ENCODE measurements around the gene PEX14. TPM values are rescaled to one million over a fixed set of nuclear protein-coding genes. Genes with fewer than 3 reads are reported as not detected.
A peak's percentile ranks its signal among the peaks of the same experiment; 100 is the strongest.

Gene PEX14
- total RNA-seq, 6 experiments from 2014 or later = 10.5 to 26.5 (median 16.5) TPM

DNA sequence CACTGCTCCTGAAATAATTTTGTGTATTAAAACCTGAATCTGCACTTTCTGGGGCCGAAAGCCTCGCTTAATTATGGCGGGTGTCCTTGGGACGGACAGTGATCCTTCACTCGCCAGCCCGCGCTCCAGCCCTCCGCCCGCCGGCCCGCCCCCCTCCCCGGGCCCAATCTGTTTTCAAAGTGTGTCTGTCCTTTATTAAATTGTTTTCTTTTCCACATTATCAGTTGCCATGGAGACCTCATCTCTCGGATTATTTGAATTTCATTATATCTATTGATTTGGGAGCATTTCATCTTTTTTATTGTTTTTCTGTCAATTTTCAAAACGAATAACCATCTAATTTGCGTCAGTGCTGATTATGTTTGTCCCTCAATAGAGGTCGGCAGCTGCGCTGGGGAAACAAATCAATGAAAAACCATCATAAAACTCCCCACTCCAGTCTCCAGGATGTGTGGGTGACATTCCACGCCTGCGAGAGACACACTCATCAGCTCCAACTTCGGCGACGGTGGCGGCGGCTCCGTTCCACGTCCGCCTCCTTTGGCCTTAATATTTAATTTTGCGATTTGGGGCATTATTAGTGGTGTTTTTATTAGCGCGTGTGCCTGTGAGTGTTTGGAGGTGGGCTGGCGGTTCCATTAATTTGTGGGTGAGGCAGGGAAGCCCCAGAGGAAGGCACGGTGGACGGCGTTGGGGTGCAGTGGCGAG is 197.7 kb downstream of the PEX14 start:
- Histone ChIP-seq H3K9me3 (no peaks in the 10 kb centered on the region), H3K4me3 (no peak overlapping the region), H3K4me1 (peaks cover 0 to 48% (median 17%) of the 10 kb centered on the region in 4 donors), H3K27me3 (no peaks in the 10 kb centered on the region), H3K36me3 (no peaks in the 10 kb centered on the region), H3K27ac (no peak overlapping the region)
- ATAC-seq (no peak), DNase-seq (no peak)
- TF ChIP-seq, protein P1, sequence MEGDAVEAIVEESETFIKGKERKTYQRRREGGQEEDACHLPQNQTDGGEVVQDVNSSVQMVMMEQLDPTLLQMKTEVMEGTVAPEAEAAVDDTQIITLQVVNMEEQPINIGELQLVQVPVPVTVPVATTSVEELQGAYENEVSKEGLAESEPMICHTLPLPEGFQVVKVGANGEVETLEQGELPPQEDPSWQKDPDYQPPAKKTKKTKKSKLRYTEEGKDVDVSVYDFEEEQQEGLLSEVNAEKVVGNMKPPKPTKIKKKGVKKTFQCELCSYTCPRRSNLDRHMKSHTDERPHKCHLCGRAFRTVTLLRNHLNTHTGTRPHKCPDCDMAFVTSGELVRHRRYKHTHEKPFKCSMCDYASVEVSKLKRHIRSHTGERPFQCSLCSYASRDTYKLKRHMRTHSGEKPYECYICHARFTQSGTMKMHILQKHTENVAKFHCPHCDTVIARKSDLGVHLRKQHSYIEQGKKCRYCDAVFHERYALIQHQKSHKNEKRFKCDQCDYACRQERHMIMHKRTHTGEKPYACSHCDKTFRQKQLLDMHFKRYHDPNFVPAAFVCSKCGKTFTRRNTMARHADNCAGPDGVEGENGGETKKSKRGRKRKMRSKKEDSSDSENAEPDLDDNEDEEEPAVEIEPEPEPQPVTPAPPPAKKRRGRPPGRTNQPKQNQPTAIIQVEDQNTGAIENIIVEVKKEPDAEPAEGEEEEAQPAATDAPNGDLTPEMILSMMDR (IDR thresholded peaks at IDR 0.05) = no peak
- no peak for TF ChIP-seq POLR2A (IDR thresholded peaks at IDR 0.05)
- 91% methylated on average over 34 of the region's 35 CpGs for WGBS (ENCODE audit: insufficient coverage, low coverage, low lambda C conversion rate, missing lambda C conversion rate)
- intact Hi-C loops (cut with DNase I) = no loop called here

DNA sequence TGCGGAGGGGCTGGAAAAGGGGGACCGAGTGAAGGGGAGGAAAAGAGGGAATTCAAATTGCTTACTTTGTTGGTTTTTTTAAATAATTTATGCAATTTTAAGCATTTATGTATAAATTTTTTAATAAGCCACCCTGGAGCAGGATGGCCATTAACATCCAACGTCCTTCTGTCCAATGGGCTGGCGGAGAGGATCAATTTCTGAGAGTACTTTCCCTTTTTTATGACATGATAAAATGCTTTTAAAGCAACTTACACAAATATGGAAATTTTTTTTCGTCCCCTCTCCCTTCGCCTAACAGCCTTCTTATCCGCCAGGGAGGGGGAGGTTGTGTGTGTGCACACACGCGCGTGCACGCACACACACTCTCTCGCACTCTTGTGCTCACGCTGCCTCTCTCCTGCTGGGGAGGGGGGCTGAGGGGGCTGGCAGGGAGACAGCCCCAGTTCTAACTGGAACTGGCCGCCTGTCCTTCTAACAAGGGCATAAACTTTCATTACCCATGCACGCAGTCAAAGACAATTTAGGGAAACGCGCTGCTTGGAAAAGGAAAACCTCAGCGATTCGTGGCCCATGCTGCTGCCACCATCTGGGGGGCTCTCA is 198.5 kb downstream of the PEX14 start:
- Histone ChIP-seq H3K4me3 (no peak overlapping the region), H3K4me1 (peaks cover 0 to 47% (median 18%) of the 10 kb centered on the region in 4 donors), H3K27me3 (no peaks in the 10 kb centered on the region), H3K27ac (no peak overlapping the region), H3K36me3 (no peaks in the 10 kb centered on the region), H3K9me3 (no peaks in the 10 kb centered on the region)
- DNase-seq (no peak), ATAC-seq (no peak)
- no peak for TF ChIP-seq POLR2A (IDR thresholded peaks at IDR 0.05)
- intact Hi-C loops (cut with DNase I) = no loop called here
- WGBS (ENCODE audit: insufficient coverage, low coverage, low lambda C conversion rate, missing lambda C conversion rate) = 91% methylated on average over 11 of the region's 19 CpGs

DNA sequence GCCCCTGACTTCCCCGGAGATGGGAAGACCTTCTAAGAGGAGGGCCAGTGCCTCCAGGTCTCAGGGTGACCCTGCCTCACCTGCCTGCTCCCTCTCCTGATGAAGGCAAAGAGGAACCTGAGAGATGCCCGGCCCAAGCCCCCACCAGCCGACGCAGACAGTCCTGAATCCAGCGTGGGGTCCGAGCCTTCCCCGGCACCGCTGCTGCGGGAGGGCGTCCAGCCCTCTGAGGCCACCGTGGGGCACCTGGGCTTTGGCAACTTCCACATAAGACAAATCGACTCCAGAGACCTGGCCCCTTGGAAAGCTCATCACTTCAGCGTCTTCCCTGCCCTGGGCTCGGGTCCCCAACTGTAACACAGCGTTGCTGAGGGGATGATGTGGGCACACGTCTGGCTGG is 199.5 kb downstream of the PEX14 start:
- no peak for TF ChIP-seq POLR2A (IDR thresholded peaks at IDR 0.05)
- TF ChIP-seq, protein P1 (IDR thresholded peaks at IDR 0.05) = no peak
- intact Hi-C loops (cut with DNase I) = no loop called here
- 75% methylated on average over 4 of the region's 16 CpGs for WGBS (ENCODE audit: insufficient coverage, low coverage, low lambda C conversion rate, missing lambda C conversion rate)
- Histone ChIP-seq H3K9me3 (no peaks in the 10 kb centered on the region), H3K27ac (no peak overlapping the region), H3K36me3 (no peaks in the 10 kb centered on the region), H3K4me3 (no peak overlapping the region), H3K27me3 (no peaks in the 10 kb centered on the region), H3K4me1 (peaks cover 0 to 37% (median 10%) of the 10 kb centered on the region in 4 donors)
- ATAC-seq (no peak), DNase-seq (no peak)

DNA sequence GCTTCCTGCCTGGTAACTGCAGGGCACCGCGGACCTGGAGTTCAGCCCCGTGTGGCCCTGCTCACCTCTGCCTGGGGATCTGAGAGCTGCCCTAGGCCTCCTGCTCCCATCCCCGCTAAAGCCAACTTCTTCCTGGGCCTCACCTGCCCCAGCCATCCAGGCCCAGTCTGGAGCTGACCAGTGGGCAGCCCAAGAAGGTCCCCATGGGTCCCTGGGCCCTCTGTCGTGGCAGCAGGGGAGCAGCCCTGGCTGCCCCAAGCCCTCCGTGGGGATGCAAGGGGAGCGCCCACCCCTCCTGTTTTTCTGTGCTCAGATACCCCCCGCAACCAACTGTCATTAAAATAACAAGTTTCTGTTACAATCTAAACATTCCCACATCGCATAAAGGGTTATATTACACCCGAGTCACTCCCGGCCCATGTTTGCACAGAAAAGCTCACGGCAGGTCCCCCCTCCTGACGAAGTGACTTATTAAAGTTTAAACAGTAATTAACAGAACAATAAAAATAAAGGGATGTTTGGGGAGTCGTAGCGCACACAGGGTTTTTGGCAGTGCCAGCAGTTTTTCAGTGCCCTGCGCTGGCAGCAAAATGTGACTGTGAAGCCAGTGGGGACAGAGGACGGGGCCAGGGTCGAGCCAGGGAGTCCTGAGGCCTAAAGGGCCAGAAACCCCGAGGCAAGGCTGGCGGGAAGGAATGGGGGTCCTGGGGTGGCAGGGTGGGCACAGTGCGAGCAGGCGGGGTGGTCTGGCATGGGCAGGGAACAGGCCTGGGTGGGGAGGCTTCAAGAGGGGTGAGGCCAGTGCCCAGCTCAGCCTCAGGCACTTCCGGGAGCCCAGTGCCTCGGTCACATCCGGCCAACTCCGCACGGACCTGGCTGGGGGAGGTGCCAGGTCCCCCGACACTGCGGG is 200.2 kb downstream of the PEX14 start:
- intact Hi-C loops (cut with DNase I) = no loop called here
- peak in 1 of 3 donors; percentile 75 for DNase-seq
- peak overlapping the region in 2 of 3 donors; percentile 29 to 36 for H3K27ac ChIP-seq
- no peak for TF ChIP-seq POLR2A (IDR thresholded peaks at IDR 0.05)
- TF ChIP-seq, protein P1 (IDR thresholded peaks at IDR 0.05) = no peak
- H3K4me1 ChIP-seq = peaks cover 0 to 35% (median 10%) of the 10 kb centered on the region in 4 donors
- H3K27me3 ChIP-seq = no peaks in the 10 kb centered on the region
- H3K9me3 ChIP-seq = no peaks in the 10 kb centered on the region
- ATAC-seq = peak; percentile 36 to 64 (median 53)
- no peak overlapping the region for H3K4me3 ChIP-seq
- 30% methylated on average over 14 of the region's 29 CpGs for WGBS (ENCODE audit: insufficient coverage, low coverage, low lambda C conversion rate, missing lambda C conversion rate)
- H3K36me3 ChIP-seq = no peaks in the 10 kb centered on the region
